Small intestine (tissue), 7 donors: ENCODE measurements around the gene POLR2J. TPM values are rescaled to one million over a fixed set of nuclear protein-coding genes. Genes with fewer than 3 reads are reported as not detected.
"Not testable (repeated sequence)": the region's sequence is repeated elsewhere in the genome, so short reads cannot be mapped to it uniquely, and the experiment has no call there.

Experiments
- DNase-seq, 2 donors: peaks; one replicate each; pipeline versions ENCODE4 v3.0.0 to v3.0.0-alpha.2; 2013
- FAIRE-seq: peaks from 2 replicates; lab custom pipeline; 2012; peaks lifted over from hg19 to GRCh38; lab: Jason Lieb, UNC
- H3K27ac ChIP-seq, 3 donors: one replicate each; pipeline ENCODE4 v1.5.1; 2013; ENCODE audit warnings: low read length in 2 of 3, mild to moderate bottlenecking in 2 of 3, control low read depth in 1 of 3, inconsistent platforms in 1 of 3, low read depth in 1 of 3, moderate library complexity in 1 of 3
- H3K27me3 ChIP-seq, 3 donors: one replicate each; pipeline ENCODE4 v1.6.1; 2013; ENCODE audit warnings: low read length in 3 of 3, inconsistent platforms in 1 of 3; ENCODE audit not compliant: control insufficient read depth in 3 of 3, insufficient read depth in 3 of 3
- H3K36me3 ChIP-seq, 3 donors: one replicate each; pipeline ENCODE4 v1.6.1; 2013; ENCODE audit warnings: low read length in 3 of 3, inconsistent platforms in 1 of 3, low read depth in 1 of 3, mild to moderate bottlenecking in 1 of 3, moderate library complexity in 1 of 3; ENCODE audit not compliant: control insufficient read depth in 3 of 3, insufficient read depth in 2 of 3
- H3K4me1 ChIP-seq, 3 donors: one replicate each; pipeline ENCODE4 v1.6.1; 2013; ENCODE audit warnings: low read length in 2 of 3, inconsistent platforms in 1 of 3, low read depth in 1 of 3, mild to moderate bottlenecking in 1 of 3, moderate library complexity in 1 of 3; ENCODE audit not compliant: control insufficient read depth in 3 of 3, insufficient read depth in 2 of 3
- H3K4me3 ChIP-seq, 3 donors: one replicate each; pipeline ENCODE4 v1.5.1; 2013; ENCODE audit warnings: low read length in 3 of 3, control low read depth in 1 of 3, inconsistent platforms in 1 of 3, low read depth in 1 of 3, mild to moderate bottlenecking in 1 of 3, moderate library complexity in 1 of 3
- H3K9me3 ChIP-seq, 2 donors: one replicate each; pipeline ENCODE4 v1.6.1; 2013; ENCODE audit warnings: low read depth in 1 of 2, low read length in 1 of 2; ENCODE audit not compliant: control insufficient read depth in 2 of 2, insufficient read depth in 1 of 2
- WGBS, 3 donors: extraction: QIAGEN DNeasy Blood & Tissue Kit; methylation state at CpG; one replicate each; pipeline ENCODE4 v1.1.7; 2013; 5-methylcytosine and 5-hydroxymethylcytosine counted together
- polyA plus RNA-seq, 4 donors: library from polyadenylated mRNA; stranded (reverse) in 3 of 4; unstranded in 1 of 4; fragments of 200-250 nt in 3 of 4; fragments of 120-200 nt in 1 of 4; gene quantifications; one replicate each; pipeline versions ENCODE4 v1.2.1 to v1.2.3, GENCODE V29; 2013
- donor health status: healthy with polysubstance abuse.
- donor health status: control.
- donor health status: control.
- donor health status: Bipolar disorder and iron deficiency.
- donor health status: healthy.

The POLR2J gene
- polyA plus RNA-seq, 4 donors: 51.4 to 169 (median 110) TPM

DNA sequence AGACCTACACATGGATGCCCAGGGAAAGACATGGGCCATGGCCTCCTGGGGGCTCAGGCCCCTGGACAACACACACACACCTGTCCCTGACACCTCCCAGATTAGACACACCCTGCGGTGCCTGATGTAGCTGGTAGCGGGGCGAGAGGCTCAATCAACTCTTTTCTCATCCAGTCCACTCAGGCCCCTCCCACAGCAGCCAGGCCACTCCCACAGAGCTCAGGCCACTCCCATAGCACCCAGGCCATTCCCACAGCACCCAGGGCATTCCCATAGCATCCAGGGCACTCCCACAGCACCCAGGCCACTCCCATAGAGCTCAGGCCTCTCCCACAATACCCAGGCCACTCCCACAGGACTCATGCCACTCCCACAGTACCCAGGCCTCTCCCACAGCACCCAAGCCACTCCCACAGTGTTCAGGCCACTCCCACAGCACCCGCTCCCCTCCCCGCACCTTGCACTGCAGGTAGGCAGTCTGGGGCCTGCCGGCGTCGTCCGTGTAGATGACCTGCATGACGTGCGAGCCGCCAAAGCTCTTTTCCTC, 11.9 kb upstream of the POLR2J start:
- not testable (repeated sequence) for H3K4me3 ChIP-seq, FAIRE-seq, H3K4me1 ChIP-seq, DNase-seq, H3K27me3 ChIP-seq, H3K9me3 ChIP-seq, H3K36me3 ChIP-seq, H3K27ac ChIP-seq
- whole genome bisulfite sequencing, 3 donors: 37 to 68% (median 40%) methylated on average over 2 to 3 of the region's 12 CpGs

GRCh38 chr7:102484317-102484716, 5.6 kb upstream of the POLR2J start:
- not testable (repeated sequence) for H3K4me1 ChIP-seq, H3K36me3 ChIP-seq, H3K4me3 ChIP-seq, H3K27ac ChIP-seq, H3K9me3 ChIP-seq, FAIRE-seq, H3K27me3 ChIP-seq, DNase-seq
- WGBS, 3 donors: no CpG with 5 or more reads among the region's 5 CpGs

GRCh38 chr7:102481962-102482361, 3.2 kb upstream of the POLR2J start:
- H3K4me1 ChIP-seq, H3K36me3 ChIP-seq, FAIRE-seq, H3K9me3 ChIP-seq, H3K27ac ChIP-seq, DNase-seq, H3K4me3 ChIP-seq, H3K27me3 ChIP-seq: not testable (repeated sequence)
- no CpG with 5 or more reads among the region's 10 CpGs for WGBS, 3 donors

- H3K27me3 ChIP-seq, H3K36me3 ChIP-seq, H3K9me3 ChIP-seq, H3K4me3 ChIP-seq, H3K27ac ChIP-seq, H3K4me1 ChIP-seq, DNase-seq, FAIRE-seq: not testable (repeated sequence)
- 2 to 7% (median 7%) methylated on average over 6 to 8 of the region's 11 CpGs for WGBS, 3 donors
Measured at GRCh38 chr7:102479982-102480637, 1.4 kb upstream of the POLR2J start.

DNA sequence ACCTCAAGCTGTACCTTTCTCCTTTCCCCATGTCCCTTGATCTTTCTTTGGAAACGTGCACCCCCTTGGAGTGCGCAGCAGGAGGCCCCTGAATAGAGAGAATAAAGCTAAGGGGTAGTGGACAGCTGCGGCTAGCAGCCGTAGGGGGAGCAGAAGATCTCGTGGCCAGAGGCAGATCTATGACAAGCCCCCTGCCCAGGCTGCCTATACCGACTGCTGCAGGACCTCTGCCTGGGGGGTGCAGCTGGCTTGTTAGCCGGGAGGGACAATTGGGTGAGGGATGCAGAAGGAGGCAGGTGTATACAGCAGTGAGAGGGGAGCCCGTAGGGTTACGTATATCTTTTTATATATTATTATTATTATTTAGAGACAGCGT, 475 bp upstream of the POLR2J start:
- H3K4me3 ChIP-seq, DNase-seq, H3K9me3 ChIP-seq, H3K27me3 ChIP-seq, FAIRE-seq, H3K4me1 ChIP-seq, H3K36me3 ChIP-seq, H3K27ac ChIP-seq: not testable (repeated sequence)
- 0 to 2% (median 0%) methylated on average over 2 of the region's 10 CpGs for WGBS, 3 donors

- WGBS, 3 donors: 81 to 83% (median 82%) methylated on average over 5 to 16 of the region's 19 CpGs
- H3K27me3 ChIP-seq, FAIRE-seq, H3K9me3 ChIP-seq, H3K27ac ChIP-seq, H3K4me3 ChIP-seq, H3K4me1 ChIP-seq, DNase-seq: not testable (repeated sequence)
- peaks cover 0 to 35% (median 2%) of the 10 kb centered on the region in 3 donors for H3K36me3 ChIP-seq
Measured at GRCh38 chr7:102474736-102475435, 3.8 kb downstream of the POLR2J start.

DNA sequence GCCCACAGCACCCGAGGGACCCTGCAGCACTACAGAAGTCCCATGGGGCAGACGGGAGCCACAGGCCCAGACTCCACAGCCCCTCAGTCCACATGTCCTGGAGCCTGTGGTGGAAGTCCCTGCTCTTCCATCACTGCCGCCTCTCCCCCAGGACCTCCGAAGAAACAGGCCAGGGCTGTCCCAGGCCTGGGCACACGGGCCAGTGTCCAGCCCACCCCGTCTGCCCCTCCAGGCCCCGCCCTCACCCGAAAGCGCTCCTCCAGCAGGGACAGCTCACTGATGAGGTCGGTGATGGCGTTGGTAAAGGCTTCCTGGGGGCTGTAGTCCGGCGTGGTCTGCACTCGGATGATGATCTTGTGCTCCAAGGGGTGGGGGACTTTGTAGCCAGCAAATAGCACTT, 4.6 kb downstream of the POLR2J start:
- not testable (repeated sequence) for DNase-seq, H3K4me1 ChIP-seq, H3K27ac ChIP-seq

DNA sequence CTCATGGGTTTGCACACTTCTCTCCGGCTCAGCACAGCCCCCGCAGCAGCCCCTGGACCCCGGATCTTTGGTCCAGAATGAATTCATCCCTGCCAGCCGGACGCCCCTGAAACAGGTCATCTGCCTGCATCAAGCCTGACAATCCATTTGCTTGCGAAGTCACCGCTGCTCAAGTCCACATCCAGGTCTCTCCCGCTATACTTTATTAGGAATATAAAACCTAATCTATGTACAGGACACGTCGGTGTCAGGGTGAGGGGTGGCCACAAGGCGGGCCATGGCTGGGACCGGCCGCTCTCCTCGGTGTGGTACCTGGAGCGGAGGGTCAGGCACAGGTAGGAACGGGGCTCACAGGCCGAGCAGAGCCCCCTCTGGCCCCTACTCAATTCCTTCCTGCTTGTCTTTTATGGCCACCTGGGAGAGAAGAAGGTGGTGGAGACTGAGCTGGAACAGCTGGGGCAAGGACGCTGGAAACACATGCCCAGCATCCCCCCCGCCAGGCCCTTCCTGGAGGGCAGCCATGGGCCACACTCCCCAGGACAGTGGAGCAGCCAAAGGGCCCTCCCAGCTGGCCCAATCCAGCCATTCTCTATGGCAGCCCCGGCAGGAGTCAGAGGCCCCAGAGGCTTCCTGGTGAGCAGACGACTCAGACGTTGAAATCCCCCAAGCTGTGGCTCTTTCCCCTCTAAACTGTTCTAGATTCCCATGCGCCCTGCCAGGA, 5.3 kb downstream of the POLR2J start:
- H3K4me1 ChIP-seq: peaks cover 0 to 4% (median 0%) of the 10 kb centered on the region in 3 donors
- FAIRE-seq: no peak
- H3K27ac ChIP-seq: no peak overlapping the region
- H3K9me3 ChIP-seq: no peaks in the 10 kb centered on the region
- no peaks in the 10 kb centered on the region for H3K27me3 ChIP-seq
- DNase-seq: no peak
- no peak overlapping the region for H3K4me3 ChIP-seq
- WGBS, 3 donors: 79 to 84% (median 83%) methylated on average over 22 to 23 of the region's 23 CpGs
- H3K36me3 ChIP-seq: peaks cover 0 to 50% (median 2%) of the 10 kb centered on the region in 3 donors

More for the DNA sequence above, 4.6 kb downstream of the POLR2J start:
- not testable (repeated sequence) for H3K4me3 ChIP-seq, H3K9me3 ChIP-seq, H3K27me3 ChIP-seq, FAIRE-seq
- peaks cover 0 to 43% (median 2%) of the 10 kb centered on the region in 3 donors for H3K36me3 ChIP-seq
- 84 to 86% (median 85%) methylated on average over 4 to 14 of the region's 14 CpGs for WGBS, 3 donors
